GM19351 (cell line): Measurements from ENCODE around the gene FJX1.
"Not testable (repeated sequence)": the region's sequence is repeated elsewhere in the genome, so short reads cannot be mapped to it uniquely, and the experiment has no call there.

Source experiments
- ATAC-seq: cut with Tn5 transposase; IDR thresholded peaks from one replicate; pipeline ENCODE4 v1.9.1; 2021; ENCODE audit warnings: mild to moderate bottlenecking, moderate library complexity; ENCODE audit not compliant: unreplicated experiment

FJX1 gene

GRCh38 chr11:35663408-35663702 is 45.1 kb downstream of the FJX1 start:
- ATAC-seq = no peak

- no peak for ATAC-seq
Measured at GRCh38 chr11:35664977-35665441, 46.7 kb downstream of the FJX1 start.

GRCh38 chr11:35667257-35667656 is 49.0 kb downstream of the FJX1 start:
- ATAC-seq = no peak

GRCh38 chr11:35668350-35668749 is 50.1 kb downstream of the FJX1 start:
- ATAC-seq = not testable (repeated sequence)
